CMK (cell line): ENCODE measurements around the gene SPATA12.

Experiments used
- DNase-seq: peaks from one replicate; pipeline ENCODE4 v3.0.0-alpha.2; 2010; ENCODE audit warnings: low read depth

The SPATA12 gene

DNA sequence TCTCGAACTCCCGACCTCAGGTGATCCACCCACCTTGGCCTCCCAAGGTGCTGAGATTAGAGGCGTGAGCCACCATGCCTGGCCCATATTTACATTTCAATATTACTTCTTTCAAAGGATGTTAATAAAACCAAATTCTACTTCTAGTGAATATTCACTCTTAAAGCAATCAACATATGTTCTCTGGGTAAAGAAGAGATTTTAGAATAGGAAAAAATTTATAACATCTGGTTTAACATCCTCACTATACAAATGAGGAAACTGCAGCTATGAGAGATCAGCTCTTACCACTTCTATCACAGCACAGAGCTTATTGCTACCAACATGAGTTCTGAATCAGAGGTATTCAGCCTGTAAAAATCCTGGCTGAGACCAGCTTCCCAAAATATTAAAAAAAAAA is 56.0 kb downstream of the SPATA12 start:
- no peak for DNase-seq

DNA sequence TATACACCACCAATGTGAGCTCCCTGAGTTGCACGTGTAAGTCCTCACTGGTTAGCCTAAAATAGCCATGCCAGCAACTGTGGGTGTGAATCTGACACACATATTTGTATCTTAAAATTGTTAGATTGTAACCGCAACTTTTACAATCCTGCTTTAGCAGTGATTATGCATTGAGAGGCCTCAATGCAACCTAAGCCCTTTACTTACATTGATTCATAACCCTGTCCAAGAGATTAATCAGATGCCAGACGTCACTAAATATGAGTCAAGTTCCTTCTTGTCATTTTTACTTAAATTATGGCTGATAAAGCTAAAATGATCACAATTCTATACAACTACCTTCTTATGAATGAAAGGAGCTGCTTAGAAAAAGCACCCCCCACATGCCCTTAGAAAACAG is 57.8 kb downstream of the SPATA12 start:
- DNase-seq: no peak

DNA sequence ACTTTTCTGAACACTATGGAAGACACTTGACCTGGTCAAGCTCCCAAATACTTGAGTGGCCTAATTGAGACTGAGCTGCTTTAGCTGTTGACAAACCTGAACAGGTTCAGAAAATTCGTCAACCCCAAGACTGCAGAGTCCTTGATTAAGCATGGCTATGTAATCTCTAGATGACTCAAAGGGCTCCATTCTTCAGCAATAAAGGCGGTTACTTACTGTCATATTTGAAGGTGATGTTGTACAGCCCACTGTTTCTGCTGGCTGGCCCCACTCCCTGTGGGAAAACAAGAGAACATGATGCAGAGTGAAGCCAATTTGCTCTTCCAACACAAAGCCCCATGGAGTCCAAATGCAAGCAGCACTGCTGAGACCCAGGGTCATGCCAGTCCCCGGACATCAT is 59.6 kb downstream of the SPATA12 start:
- no peak for DNase-seq

DNA sequence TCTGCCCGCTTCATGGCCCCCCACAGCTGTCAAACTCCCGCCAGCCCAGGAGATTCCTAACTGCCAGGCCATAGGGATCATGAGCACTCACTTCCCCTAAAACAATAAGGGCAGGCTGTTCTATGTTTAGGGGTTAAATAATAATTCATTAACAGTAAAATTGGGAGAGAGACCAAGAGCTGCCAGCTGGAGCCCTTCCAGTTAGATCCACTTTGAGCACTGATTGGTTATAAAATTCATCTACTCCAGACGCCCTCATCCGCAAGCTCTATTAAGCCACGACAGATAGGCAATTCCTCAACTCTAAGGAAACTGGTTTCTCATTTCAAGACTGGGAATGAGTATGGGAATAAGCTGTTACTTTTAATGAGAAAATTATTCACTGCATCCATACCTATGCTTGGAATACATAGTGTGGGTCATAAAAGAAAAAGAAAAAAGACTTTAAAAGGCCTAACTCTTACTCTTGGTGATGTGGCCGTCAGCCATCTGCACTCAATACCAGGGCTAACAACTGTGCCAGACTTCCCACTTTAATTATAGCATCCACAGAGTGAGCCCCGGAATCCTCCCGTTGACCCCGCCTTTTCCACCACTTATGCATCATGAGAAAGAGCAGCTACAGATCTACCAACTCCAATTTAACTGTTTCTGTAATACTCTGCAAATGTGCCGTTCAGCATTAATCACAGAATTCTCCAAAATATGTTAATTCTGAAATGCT is 60.1 kb downstream of the SPATA12 start:
- DNase-seq: no peak
